ENCODE measurements around the gene E4F1.

DNA sequence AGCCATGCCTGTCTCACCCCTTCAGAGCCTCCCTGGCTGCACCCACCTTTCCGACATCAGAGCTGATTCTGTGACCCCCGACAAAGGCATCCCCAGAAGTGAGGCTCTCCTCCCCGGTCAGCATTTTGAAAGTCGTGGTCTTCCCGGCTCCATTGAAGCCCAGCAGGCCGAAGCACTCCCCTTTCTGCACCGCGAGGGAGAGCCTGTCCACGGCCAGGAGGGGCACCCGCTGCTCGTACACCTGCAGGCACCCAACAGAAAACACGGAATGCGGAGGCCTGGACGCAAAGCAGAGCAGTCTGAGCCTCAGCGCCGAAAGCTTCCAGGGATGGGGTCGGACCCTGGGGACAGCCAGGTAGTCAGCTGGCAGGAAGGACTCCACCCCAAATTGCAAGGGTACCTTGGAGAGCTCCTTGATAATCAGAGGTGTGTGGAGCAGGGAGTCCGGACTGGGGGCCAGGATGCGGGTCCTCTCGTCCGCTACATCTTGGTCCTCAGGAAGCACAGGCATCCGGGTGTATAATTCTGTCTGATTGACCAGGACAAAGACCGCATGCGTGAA lies 57.7 kb downstream of the E4F1 start:
- TF ChIP-seq POLR2AphosphoS5 (IDR thresholded peaks at IDR 0.05; ENCODE audit: low read depth, low read length) (no peak), POLR2A (IDR thresholded peaks at IDR 0.05; ENCODE audit: low read depth, low read length) (no peak)

All from GM12892 (cell line).